Mammary microvascular endothelial cell (primary cell): ENCODE data around the gene LRRTM4. TPM values are rescaled to one million over a fixed set of nuclear protein-coding genes. Genes with fewer than 3 reads are reported as not detected.

Experiments used
- total RNA-seq: library from RNA; depleted of rRNA; stranded (reverse); fragments of >200 nt; gene quantifications from 2 replicates; pipeline ENCODE4 v1.2.3, GENCODE V29; 2015

The LRRTM4 gene
- not detected in 2 replicates for total RNA-seq

DNA sequence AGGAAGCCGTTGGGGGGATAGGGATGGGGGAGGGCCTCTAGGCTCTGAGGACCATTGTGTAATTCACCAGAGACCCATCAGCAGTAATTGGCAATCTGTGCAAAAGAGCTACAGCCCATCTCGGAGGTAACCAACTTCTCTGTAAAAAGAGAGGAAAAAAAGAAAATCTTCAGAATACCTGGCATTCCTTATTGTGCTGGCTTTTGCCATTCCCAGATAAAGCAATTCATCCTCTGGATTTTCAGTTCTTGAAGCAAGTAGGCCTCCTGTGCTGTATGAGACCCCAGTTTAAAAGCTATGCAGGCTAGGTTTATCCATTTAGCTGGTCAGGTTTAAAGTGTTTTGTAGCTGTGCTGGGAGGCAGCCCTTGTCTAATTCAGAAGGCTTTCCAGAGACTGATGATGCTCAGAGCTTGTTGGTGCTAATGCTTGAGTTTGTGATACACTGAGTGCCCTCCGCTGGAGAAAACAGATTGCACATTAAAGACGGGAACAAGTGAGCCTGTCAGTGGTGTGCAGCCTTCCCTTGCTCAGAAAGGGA, at the start of gene LRRTM4:
Gene LRRTM4, minus strand, starts transcription at position 446 of the 540 bp plus-strand sequence.

